Endothelial cell of umbilical vein (primary cell): ENCODE measurements around the gene TRIM45. TPM values are rescaled to one million over a fixed set of nuclear protein-coding genes. Genes with fewer than 3 reads are reported as not detected.

Source experiments
- BruUV-seq: library from RNA; stranded (reverse); fragments of 400-500 nt; replicated peaks from 2 replicates; lab custom pipeline; 2021; lab: Mats Ljungman, UMichigan
- CTCF ChIA-PET: fragments of 300-600, 350-600 bp; sonication (Branson Sonifier 250); formaldehyde crosslinking; loops from one replicate; lab custom pipeline; 2021; ENCODE audit warnings: antibody characterized with exemption, inconsistent platforms; lab: Charles Lee
- POLR2A ChIA-PET: fragments of 300-600, 350-600 bp; sonication (Branson Sonifier 250); formaldehyde crosslinking; loops from one replicate; lab custom pipeline; 2021; ENCODE audit warnings: antibody characterized with exemption, inconsistent platforms; lab: Charles Lee
- DNase-seq: peaks from one replicate; pipeline ENCODE4 v3.0.0-alpha.2; 2011; ENCODE audit warnings: low read depth, low spot score
- FAIRE-seq: peaks from 2 replicates; lab custom pipeline; 2011; peaks lifted over from hg19 to GRCh38; lab: Jason Lieb, UNC
- H2AFZ ChIP-seq: 2 replicates; pipeline ENCODE4 v1.6.0; 2012; ENCODE audit warnings: low read depth, low read length, control low read depth, inconsistent platforms
- H3K27ac ChIP-seq: 2 replicates; pipeline ENCODE4 v1.5.1; 2011; ENCODE audit warnings: low read depth, mild to moderate bottlenecking, control low read depth, low read length, moderate library complexity; ENCODE audit not compliant: insufficient read depth
- H3K27me3 ChIP-seq, 2 experiments: 2 replicates each; pipeline versions ENCODE4 v1.6.0 to v1.6.1; 2011; ENCODE audit warnings: low read length in 2 of 2, mixed read lengths in 1 of 2; ENCODE audit not compliant: control insufficient read depth in 2 of 2, insufficient read depth in 2 of 2
- H3K36me3 ChIP-seq, 2 experiments: 2 replicates in 1 of 2; 3 replicates in 1 of 2; pipeline ENCODE4 v1.5.1; 2011; ENCODE audit warnings: low read length in 2 of 2, mild to moderate bottlenecking in 1 of 2, moderate library complexity in 1 of 2; ENCODE audit not compliant: control insufficient read depth in 2 of 2, insufficient read depth in 2 of 2; ENCODE audit errors: extremely low read depth in 1 of 2
- H3K4me1 ChIP-seq: 3 replicates; pipeline ENCODE4 v1.5.1; 2011; ENCODE audit warnings: mild to moderate bottlenecking, low read length; ENCODE audit not compliant: control insufficient read depth, insufficient read depth; ENCODE audit errors: extremely low read depth
- H3K4me2 ChIP-seq: 2 replicates; pipeline ENCODE4 v1.6.1; 2011; ENCODE audit warnings: low read length, control low read depth, mixed read lengths; ENCODE audit not compliant: insufficient read depth
- H3K4me3 ChIP-seq, 3 experiments: fragments of 200-600 bp in 1 of 3; sonication (generic), shearing (Covaris generic) in 1 of 3; replicated peaks in 1 of 3; 2 replicates each; pipeline ENCODE4 v1.5.1; 2011 to 2016; ENCODE audit warnings: control low read depth in 3 of 3, low read length in 3 of 3, mild to moderate bottlenecking in 2 of 3, inconsistent platforms in 1 of 3, low read depth in 1 of 3, moderate library complexity in 1 of 3; ENCODE audit not compliant: insufficient read depth in 1 of 3
- H3K79me2 ChIP-seq: 2 replicates; pipeline ENCODE4 v1.6.0; 2012; ENCODE audit warnings: low read length, inconsistent platforms; ENCODE audit not compliant: control insufficient read depth, insufficient read depth
- H3K9ac ChIP-seq: replicated peaks from 2 replicates; pipeline ENCODE3; 2011; ENCODE audit warnings: low read length, control low read depth; ENCODE audit not compliant: insufficient read depth; ENCODE audit errors: extremely low read depth
- H3K9me1 ChIP-seq: replicated peaks from 3 replicates; pipeline ENCODE4 v1.6.0; 2011; ENCODE audit warnings: mild to moderate bottlenecking, low read length; ENCODE audit not compliant: control insufficient read depth, insufficient read depth; ENCODE audit errors: extremely low read depth
- H3K9me3 ChIP-seq: replicated peaks from 2 replicates; pipeline ENCODE4 v1.5.1; 2012; ENCODE audit warnings: low read length, inconsistent platforms; ENCODE audit not compliant: control insufficient read depth, insufficient read depth
- H4K20me1 ChIP-seq: replicated peaks from 2 replicates; pipeline ENCODE3; 2011; ENCODE audit warnings: mild to moderate bottlenecking, low read length; ENCODE audit not compliant: control insufficient read depth, insufficient read depth; ENCODE audit errors: extremely low read depth
- EZH2 ChIP-seq: IDR thresholded peaks from 2 replicates; pipeline ENCODE4 v1.6.1; 2012; ENCODE audit warnings: borderline replicate concordance, low read depth, mild to moderate bottlenecking, moderate library complexity, low read length, inconsistent platforms; ENCODE audit not compliant: severe bottlenecking
- FOS ChIP-seq: IDR thresholded peaks from 2 replicates; pipeline ENCODE4 v1.6.1; 2011; ENCODE audit warnings: mild to moderate bottlenecking, low read length, moderate library complexity, borderline replicate concordance; ENCODE audit not compliant: insufficient read depth
- GATA2 ChIP-seq: IDR thresholded peaks from 2 replicates; pipeline ENCODE4 v1.7.0; 2011; ENCODE audit warnings: low read depth, mild to moderate bottlenecking, moderate library complexity, mixed read lengths, low read length; ENCODE audit not compliant: insufficient read length, insufficient read depth
- JUN ChIP-seq: IDR thresholded peaks from 2 replicates; pipeline ENCODE4 v1.6.1; 2011; ENCODE audit warnings: borderline replicate concordance, low read depth; ENCODE audit not compliant: insufficient read length, insufficient read depth
- MYC ChIP-seq: IDR thresholded peaks from one replicate; pipeline ENCODE4 v1.6.1; 2011; ENCODE audit warnings: mild to moderate bottlenecking, low read depth, low read length
- POLR2A ChIP-seq: IDR thresholded peaks from 2 replicates; pipeline ENCODE4 v1.6.1; 2012; ENCODE audit warnings: low read depth, mild to moderate bottlenecking, control low read depth, low read length
- POLR2AphosphoS5 ChIP-seq: IDR thresholded peaks from 2 replicates; pipeline ENCODE4 v1.6.1; 2012; ENCODE audit warnings: low read depth, mild to moderate bottlenecking, control low read depth, low read length, moderate library complexity; ENCODE audit not compliant: insufficient read depth
- dilution Hi-C: fragments of 300-500 bp; cut with MboI; formaldehyde crosslinking; loops from one replicate; pipeline ENCODE4 v1.15.0; 2019; ENCODE audit warnings: low sequenced_read_pairs; ENCODE audit not compliant: extremely low pct_ligation_motif_present
- intact Hi-C: fragments of 100-400 bp; cut with micrococcal nuclease; formaldehyde crosslinking; loops from one replicate; pipeline ENCODE4 v1.10.0; 2022
- polyA plus RNA-seq, 4 experiments: library from polyadenylated mRNA; depleted of rRNA in 3 of 4; stranded (reverse) in 3 of 4; unstranded in 1 of 4; fragments of >200 nt; gene quantifications; 2 replicates each; pipeline versions ENCODE4 v1.2.1 to v1.2.3, GENCODE V29; 2011 to 2012; ENCODE audit warnings: missing spikeins in 1 of 4
- total RNA-seq: library from RNA; stranded (reverse); gene quantifications from 2 replicates; pipeline ENCODE4 v1.2.3, GENCODE V29; 2021
- TF ChIP-seq, protein P1 (sequence below), 2 donors: IDR thresholded peaks; 1 replicate in 1 of 2; 2 replicates in 1 of 2; pipeline ENCODE4 v1.5.1; 2011; ENCODE audit warnings: low read length in 2 of 2, mild to moderate bottlenecking in 2 of 2, moderate library complexity in 2 of 2, control low read depth in 1 of 2, inconsistent platforms in 1 of 2, low read depth in 1 of 2; ENCODE audit not compliant: insufficient read depth in 1 of 2; ENCODE audit errors: extremely low read depth in 1 of 2
- TF ChIP-seq, protein P2 (sequence below): IDR thresholded peaks from 2 replicates; pipeline ENCODE4 v1.6.1; 2011; ENCODE audit not compliant: insufficient read depth, insufficient read length

The TRIM45 gene
- total and polyA plus RNA-seq, 2 donors (not counting 3 experiments of a cell fraction or from before 2014, with no cell fraction given) = 2.9 to 3.1 TPM

GRCh38 chr1:117164209-117164608 is 42.7 kb upstream of the TRIM45 start:
- H3K4me1 ChIP-seq = no peaks in the 10 kb centered on the region
- no peaks in the 10 kb centered on the region for H3K79me2 ChIP-seq
- intact Hi-C loops (no loop called here), dilution Hi-C loops (no loop called here)
- no peak overlapping the region for H3K9ac ChIP-seq
- ChIA-PET POLR2A (no interaction called here), CTCF (interaction anchor here (1.6 kb wide), 1 partner anchor 36 kb away, joined by 3 read pairs; no protein-coding TSS in a partner anchor)
- H3K9me3 ChIP-seq = no peaks in the 10 kb centered on the region
- H3K4me3 ChIP-seq = no peak overlapping the region
- FAIRE-seq (no peak), DNase-seq (no peak)
- H4K20me1 ChIP-seq = no peaks in the 10 kb centered on the region
- no peak overlapping the region for H3K4me2 ChIP-seq
- no peak overlapping the region for H3K27ac ChIP-seq
- BruUV-seq = no TSS peak
- TF ChIP-seq, protein P1, sequence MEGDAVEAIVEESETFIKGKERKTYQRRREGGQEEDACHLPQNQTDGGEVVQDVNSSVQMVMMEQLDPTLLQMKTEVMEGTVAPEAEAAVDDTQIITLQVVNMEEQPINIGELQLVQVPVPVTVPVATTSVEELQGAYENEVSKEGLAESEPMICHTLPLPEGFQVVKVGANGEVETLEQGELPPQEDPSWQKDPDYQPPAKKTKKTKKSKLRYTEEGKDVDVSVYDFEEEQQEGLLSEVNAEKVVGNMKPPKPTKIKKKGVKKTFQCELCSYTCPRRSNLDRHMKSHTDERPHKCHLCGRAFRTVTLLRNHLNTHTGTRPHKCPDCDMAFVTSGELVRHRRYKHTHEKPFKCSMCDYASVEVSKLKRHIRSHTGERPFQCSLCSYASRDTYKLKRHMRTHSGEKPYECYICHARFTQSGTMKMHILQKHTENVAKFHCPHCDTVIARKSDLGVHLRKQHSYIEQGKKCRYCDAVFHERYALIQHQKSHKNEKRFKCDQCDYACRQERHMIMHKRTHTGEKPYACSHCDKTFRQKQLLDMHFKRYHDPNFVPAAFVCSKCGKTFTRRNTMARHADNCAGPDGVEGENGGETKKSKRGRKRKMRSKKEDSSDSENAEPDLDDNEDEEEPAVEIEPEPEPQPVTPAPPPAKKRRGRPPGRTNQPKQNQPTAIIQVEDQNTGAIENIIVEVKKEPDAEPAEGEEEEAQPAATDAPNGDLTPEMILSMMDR (IDR thresholded peaks at IDR 0.05; ENCODE audit: extremely low read depth in 1 of 2, insufficient read depth in 1 of 2, low read depth in 1 of 2, low read length in 2 of 2) = no peak
- TF ChIP-seq, protein P2, sequence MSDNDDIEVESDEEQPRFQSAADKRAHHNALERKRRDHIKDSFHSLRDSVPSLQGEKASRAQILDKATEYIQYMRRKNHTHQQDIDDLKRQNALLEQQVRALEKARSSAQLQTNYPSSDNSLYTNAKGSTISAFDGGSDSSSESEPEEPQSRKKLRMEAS = no peak
- TF ChIP-seq JUN (no peak), EZH2 (no peak), FOS (no peak)
- H3K27me3 ChIP-seq = peaks cover 0 to 9% of the 10 kb centered on the region in 2 experiments
- H3K9me1 ChIP-seq = no peaks in the 10 kb centered on the region
- no peaks in the 10 kb centered on the region for H3K36me3 ChIP-seq
- H2AFZ ChIP-seq = no peak overlapping the region

DNA sequence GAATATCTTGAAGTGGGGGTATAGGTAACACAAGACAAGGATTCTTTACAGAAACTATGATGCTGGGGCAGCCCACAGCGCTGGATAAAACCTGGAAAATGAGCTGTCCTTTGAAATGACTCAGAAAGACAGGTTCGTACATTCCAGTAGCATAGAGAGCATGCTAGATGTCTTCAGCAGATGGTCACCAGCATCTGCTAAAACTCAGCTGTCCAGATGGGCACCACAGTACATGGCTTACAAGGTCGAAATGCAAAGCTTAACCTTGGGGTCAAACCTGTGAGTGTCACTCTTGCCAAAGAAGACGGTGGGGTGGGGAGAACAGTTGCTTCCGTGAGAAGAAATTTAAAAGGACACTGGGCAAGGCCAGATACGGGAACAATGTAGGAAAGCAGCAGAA is 41.3 kb upstream of the TRIM45 start:
- H3K36me3 ChIP-seq = no peaks in the 10 kb centered on the region
- no peaks in the 10 kb centered on the region for H3K4me1 ChIP-seq
- no peak overlapping the region for H2AFZ ChIP-seq
- no peak overlapping the region for H3K4me3 ChIP-seq
- H3K9me3 ChIP-seq = no peaks in the 10 kb centered on the region
- peaks cover 0 to 9% of the 10 kb centered on the region in 2 experiments for H3K27me3 ChIP-seq
- no peak overlapping the region for H3K27ac ChIP-seq
- no peak overlapping the region for H3K9ac ChIP-seq
- H3K4me2 ChIP-seq = no peak overlapping the region
- CTCF ChIA-PET = no interaction called here
- no peak for FAIRE-seq
- no TSS peak for BruUV-seq
- H3K9me1 ChIP-seq = no peaks in the 10 kb centered on the region
- no peak for DNase-seq
- dilution Hi-C loops = no loop called here
- H3K79me2 ChIP-seq = no peaks in the 10 kb centered on the region
- no peaks in the 10 kb centered on the region for H4K20me1 ChIP-seq
- TF ChIP-seq FOS = no peak
- no peak for TF ChIP-seq MYC
- no peak for TF ChIP-seq JUN
- no peak for TF ChIP-seq POLR2AphosphoS5
- no peak for TF ChIP-seq EZH2
- TF ChIP-seq GATA2 = no peak
- no peak for TF ChIP-seq POLR2A
- TF ChIP-seq, protein P1 (IDR thresholded peaks at IDR 0.05; ENCODE audit: extremely low read depth in 1 of 2, insufficient read depth in 1 of 2, low read depth in 1 of 2, low read length in 2 of 2) = no peak
- TF ChIP-seq, protein P2 = no peak
- POLR2A ChIA-PET = no interaction called here
- intact Hi-C loops = no loop called here
